ENCODE results near the gene LRRC38.
"Not testable (repeated sequence)": the region's sequence is repeated elsewhere in the genome, so short reads cannot be mapped to it uniquely, and the experiment has no call there.

The LRRC38 gene

GRCh38 chr1:13456904-13457532 is 56.8 kb downstream of the LRRC38 start:
- DNase-seq = no peak

- DNase-seq = no peak
These were observed 62.3 kb downstream of the LRRC38 start for GRCh38 chr1:13451399-13451965.

- DNase-seq = no peak
These were observed 63.6 kb downstream of the LRRC38 start for GRCh38 chr1:13450204-13450603.

GRCh38 chr1:13443335-13443979 is 70.3 kb downstream of the LRRC38 start:
- DNase-seq = no peak

- not testable (repeated sequence) for DNase-seq
These were observed 74.6 kb downstream of the LRRC38 start for GRCh38 chr1:13439104-13439783.

GRCh38 chr1:13435458-13435857 is 78.3 kb downstream of the LRRC38 start:
- no peak for DNase-seq

GRCh38 chr1:13433694-13434358 is 80.0 kb downstream of the LRRC38 start:
- DNase-seq = not testable (repeated sequence)

- no peak for DNase-seq
These were observed 81.6 kb downstream of the LRRC38 start for GRCh38 chr1:13432251-13432650.

GRCh38 chr1:13430495-13430894 is 83.3 kb downstream of the LRRC38 start:
- DNase-seq = no peak

Measured in central memory CD4-positive, alpha-beta T cell (primary cell).